Measurements from ENCODE around the gene CEACAM19. TPM values are rescaled to one million over a fixed set of nuclear protein-coding genes. Genes with fewer than 3 reads are reported as not detected.

CEACAM19 gene
- total and polyA plus RNA-seq, 2 of the 8 experiments (the other 6 are each of a cell fraction or from before 2014, with no cell fraction given), result 3.1 to 3.4 TPM

GRCh38 chr19:44702551-44703176 is 31.4 kb downstream of the CEACAM19 start (continued):
- TF ChIP-seq POLR2A (IDR thresholded peaks at IDR 0.05; ENCODE audit: control extremely low read depth in 1 of 2, low read depth in 2 of 2, low read length in 2 of 2) (no peak), ATF2 (IDR thresholded peaks at IDR 0.05; ENCODE audit: low read length) (no peak), KDM4A (IDR thresholded peaks at IDR 0.05; ENCODE audit: low read depth, low read length, severe bottlenecking) (no peak), SIRT6 (IDR thresholded peaks at IDR 0.05; ENCODE audit: low read length) (no peak)
